Measurements from ENCODE around the gene SCGB1D1.

DNA sequence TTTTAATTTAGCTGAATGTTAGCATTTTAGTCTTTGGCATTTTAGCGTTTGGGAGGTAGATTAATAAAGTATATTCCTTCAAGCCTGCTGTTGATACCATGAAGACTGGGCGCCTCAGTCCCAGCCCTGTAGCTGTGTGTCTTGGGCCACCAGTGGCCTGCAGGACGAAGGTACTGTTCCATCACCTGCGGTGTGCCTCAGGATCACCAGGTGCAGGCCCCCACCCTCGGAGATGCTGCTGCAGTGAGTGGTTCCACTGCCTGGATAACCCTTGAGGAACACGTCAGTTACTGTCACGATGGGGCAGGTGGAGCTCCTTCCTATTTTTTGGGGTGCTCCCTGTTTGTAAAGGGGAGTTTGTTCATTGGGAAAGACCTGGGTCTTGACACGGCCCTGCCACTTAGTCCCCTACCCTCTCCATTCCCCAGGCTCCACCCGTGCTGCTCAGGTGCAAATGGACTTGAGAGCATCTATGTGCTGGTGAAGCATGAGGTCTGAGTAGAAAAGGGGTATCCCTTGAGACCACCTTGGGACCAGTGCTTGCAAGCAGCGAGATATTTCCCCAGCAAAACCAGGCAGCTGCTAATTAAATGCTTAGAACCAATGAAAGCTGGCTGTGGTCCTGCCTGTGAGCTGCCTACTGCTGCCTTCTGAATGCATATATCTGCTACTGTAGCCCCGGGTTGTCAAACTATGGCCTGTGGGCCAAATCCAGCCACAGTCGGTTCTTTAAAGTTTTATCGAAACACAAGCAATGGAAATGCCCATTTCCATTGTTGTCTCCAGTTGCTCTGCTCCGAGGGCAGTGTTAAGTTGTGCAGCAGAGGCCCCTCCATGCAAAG, 37.5 kb upstream of the SCGB1D1 start:
- TF ChIP-seq GATA1 (IDR thresholded peaks at IDR 0.05; ENCODE audit: low read depth, low read length) (no peak), POLR2A (IDR thresholded peaks at IDR 0.05; ENCODE audit: low read length) (no peak)

Data from erythroblast (primary cell).